Stimulated activated CD4-positive, alpha-beta T cell treated with anti-CD3 and anti-CD28 coated beads, Interleukin-12 subunit alpha, Interleukin-12 subunit beta, amount 100 ng/mL, for 48 hours (primary cell): Measurements from ENCODE around the gene CADM2.

Experiments
- DNase-seq, 3 donors: peaks; one replicate each; pipeline ENCODE4 v3.0.0-alpha.2; 2020; ENCODE audit warnings: low read depth in 2 of 3, low spot score in 1 of 3

Gene CADM2

DNA sequence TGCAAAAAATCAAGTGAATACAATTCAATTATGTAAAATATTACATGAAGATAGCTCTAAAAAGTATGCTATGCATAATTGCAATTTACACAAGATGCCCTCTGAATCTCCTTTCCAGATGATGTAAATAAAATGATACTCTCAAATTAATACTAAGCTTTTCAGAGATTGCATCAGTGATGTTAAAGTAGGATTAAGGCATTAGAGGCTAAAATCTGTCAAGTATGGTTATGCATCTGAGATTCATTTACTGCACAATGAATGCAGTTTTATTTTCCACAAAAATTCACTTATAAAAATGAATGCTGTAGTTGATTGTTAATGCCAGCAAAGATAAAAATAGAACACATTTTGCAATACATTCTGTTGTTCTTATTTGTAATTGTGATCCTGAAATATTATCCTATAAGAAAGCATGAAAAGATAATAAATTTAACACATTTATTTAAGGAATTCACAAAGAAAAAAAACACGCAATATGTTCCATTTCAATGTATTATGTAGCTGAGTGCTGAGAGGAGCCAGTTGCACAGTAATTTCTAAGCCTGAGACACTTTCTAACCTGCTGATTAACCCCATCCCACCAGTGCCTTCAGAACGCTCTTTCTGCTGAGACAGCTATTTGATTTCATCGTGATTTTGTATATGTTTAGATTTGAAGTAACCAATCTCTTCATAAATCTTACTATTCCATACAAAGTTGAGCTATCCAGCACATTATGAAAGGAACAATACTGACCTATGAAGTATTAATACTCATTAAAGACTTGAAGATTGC lies 224.4 kb downstream of the CADM2 start:
- DNase-seq = no peak

DNA sequence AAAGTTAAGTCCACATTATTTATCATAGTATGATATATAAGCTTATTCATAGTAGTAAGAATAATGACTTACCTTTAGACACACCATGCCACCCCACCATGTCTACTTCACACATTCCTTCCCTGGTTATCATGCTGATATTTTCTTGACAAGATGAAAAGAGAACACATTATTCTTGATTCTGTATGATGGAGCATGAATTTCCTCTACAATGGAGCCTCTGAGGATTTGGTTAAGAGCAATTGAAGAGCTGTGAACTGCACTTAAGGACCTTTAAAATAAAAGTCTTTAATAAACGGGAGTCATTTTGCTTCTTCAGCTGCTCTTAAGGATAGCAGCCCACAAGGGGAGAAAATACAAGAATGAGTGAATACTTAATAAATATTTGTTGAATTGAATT lies 226.7 kb downstream of the CADM2 start:
- no peak for DNase-seq

DNA sequence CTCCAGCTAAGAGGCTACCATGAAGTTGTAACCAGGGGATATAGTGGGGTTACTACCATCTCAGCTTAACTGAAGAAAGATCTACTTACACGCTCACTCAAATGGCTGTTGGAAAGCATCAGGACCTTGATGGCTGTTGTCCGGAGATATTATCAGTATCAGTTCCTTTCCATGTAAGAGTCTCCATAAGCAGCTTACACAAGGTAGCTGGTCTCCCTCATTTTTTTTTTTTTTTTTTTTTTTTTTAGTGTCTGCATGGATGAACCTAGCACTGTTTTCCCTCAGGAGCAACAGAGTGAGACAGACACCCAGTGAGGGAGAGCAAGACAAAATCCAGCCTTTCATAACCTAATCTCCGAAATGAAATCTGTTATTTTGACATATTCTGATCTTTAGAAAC lies 230.9 kb downstream of the CADM2 start:
- no peak for DNase-seq

DNA sequence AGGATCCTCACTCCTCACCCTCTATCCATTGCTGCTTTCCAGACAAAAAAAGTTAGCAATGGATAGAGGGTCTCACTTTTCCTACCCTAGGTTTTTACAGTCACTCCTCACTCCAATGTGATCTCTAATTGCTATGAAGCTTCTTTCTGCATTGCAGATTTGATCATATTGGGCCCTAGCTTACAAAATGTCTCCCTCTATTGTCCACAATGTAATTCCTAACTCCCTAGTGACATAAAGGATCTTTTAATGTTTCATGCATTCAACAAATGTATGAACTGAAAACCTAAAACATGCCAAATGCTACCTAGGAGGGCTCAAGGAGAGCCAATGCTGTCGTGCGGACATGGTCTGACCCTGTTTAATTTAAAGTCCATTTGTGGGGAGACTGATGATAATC lies 234.8 kb downstream of the CADM2 start:
- no peak for DNase-seq

DNA sequence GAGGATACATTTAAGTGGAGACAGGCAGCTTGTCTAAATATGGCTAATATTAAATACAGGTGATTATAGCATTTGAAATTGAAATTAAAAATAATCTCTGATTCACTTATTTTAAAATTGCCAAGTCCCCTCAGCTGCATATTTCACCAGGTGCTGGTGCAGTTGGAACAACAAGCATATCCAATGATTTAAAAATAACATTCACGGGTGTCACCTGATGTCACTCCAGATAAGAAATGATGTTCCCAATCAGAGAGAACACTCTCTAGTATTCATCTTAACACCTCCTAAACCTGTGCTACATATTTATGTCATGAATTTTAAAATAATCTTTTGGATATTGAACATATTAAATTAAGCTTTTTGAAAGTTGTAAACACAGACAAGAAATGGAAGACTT lies 249.9 kb downstream of the CADM2 start:
- DNase-seq = no peak

DNA sequence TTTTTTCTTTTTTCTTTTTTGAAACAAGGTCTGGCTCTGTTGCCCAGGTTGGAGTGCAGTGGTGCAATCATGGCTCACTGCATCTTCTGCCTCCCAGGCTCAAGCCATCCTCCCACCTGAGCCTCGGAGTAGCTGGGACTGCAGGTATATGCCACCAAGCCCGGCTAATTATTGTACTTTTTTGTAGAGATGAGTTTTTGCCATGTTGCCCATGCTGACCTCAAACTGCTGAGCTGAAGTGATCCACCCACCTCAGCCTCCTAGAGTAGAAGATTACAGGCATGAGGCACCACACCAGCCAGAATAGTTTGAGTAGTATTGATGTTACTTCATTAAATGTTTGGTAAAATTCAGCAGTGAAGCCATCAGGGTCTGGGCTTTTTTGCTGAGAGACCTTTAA lies 251.8 kb downstream of the CADM2 start:
- no peak for DNase-seq

DNA sequence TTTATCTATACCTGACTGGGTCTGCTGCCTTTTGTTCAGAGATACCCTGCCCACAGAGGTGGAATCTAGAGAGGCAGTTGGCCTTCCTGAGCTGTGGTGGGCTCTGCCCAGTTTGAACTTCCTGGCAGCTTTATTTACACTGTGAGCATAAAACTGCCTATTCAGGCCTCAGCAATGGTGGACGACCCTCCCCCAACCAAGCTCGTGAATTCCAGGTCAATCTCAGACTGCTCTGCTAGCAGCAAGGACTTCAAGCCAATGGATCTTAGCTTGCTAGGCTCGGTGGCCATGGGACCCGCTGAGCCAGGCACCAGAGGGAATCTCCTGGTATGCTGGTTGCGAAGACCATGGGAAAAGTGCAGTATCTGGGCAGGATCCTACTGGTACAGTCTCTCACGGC lies 270.2 kb downstream of the CADM2 start:
- DNase-seq = no peak

DNA sequence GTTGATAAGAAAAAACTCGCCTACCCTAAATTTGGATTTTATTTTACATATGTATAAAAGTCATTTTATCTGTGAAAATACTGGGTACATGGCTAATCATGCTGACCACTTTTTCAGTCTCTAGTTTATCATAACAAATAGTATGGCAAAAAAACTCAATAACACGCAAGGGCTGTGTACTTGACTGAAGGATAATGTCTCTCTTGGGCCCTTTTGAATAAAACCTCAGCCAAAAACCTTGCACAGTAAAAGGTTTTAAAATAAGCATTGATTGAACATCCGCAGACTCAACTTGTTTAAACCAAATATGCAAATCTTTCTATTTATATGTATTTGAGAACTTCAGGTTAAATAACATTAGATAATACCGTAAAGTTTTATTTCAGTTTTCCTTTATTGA lies 285.3 kb downstream of the CADM2 start:
- no peak for DNase-seq

DNA sequence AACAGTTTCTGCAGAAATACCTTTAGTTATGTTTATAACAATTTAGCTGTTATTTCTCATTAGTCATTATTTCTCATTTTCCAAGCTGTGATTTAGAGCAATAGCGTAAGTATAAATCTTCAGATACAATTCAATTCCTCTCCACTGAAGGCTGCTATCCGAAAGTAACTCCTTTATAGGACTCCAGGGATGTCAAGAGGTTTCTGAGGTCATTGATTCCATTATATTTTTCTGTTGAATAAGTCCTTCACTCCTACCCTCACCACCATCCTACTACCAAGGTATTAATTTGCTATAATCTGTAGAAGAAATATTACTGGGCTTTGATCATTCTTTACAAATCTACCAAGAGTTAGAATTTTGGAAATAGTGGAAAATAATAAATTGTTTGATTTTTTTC lies 285.7 kb downstream of the CADM2 start:
- DNase-seq = no peak

DNA sequence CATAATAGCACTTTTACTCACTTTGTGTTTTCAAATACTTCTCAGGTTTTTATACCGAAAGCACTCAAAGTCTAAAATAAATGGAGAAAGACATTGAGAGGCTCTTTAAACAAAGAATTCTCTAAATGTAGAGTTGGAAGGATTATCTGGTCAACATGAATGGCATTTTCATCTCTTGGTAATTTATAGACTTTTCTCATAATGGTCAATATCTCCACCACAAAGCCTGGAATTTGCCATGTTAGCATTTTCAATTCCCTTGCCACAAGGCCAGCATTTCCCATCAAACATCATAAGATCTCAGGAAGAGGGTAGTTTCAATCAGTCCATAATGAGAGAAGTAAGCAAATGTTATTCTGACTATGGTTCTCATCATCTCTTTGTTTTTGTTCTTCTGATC lies 293.0 kb downstream of the CADM2 start:
- DNase-seq = no peak

DNA sequence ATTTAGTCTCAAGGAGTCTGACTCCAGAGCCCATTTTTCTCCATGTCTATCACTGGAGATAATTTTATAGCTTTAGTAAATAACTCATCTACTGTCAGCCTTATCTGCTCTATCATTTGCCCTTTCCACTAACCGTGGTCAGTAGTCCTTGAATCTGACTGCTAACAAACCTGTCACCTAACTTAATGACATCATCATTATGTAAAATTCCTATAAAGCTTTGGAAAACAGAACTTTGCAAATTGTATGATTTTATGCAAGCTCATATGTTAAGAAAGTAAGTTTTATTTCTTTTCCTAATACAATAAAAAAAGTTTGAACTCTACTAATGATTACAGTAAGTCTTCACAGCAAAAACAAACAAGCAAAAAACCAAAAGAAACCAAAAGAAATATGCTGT lies 293.9 kb downstream of the CADM2 start:
- DNase-seq = no peak

DNA sequence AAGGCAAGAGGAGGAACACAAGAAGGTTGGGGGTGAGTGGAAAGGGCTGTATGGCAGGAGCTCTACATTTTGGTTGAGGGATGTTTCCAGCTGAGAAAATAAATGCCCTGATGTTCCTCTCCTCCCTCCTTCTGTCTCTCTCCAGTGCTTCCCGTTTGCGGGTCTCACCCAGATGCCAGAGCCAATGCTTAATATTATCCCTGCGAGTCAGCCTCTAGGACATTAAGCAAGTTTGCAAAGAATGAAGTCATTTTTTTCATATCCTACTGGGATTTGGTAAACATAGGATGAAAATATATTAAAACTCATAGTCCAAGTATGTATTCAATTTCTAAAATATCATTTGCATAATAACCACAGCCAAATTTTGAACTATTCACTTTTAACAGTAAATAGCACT lies 295.9 kb downstream of the CADM2 start:
- DNase-seq = no peak

DNA sequence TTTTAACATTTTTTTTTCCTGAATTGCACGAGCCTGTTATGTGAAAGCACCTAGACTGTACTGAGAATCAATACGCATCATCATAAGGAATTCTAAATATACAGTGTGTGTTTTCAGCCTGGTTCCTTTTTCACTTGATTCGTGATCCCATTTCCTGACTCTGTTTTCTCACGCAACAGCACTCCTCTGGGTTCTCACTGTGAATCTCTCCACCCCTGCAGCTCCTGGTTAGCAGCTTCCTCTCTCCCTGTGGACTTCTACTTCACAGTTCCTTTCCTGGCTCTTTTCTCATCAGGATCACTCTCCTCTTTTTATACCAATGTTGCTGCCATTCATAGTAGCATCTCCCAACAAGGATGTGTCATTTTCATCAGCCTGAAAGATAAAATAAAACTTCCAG lies 297.2 kb downstream of the CADM2 start:
- DNase-seq = no peak

DNA sequence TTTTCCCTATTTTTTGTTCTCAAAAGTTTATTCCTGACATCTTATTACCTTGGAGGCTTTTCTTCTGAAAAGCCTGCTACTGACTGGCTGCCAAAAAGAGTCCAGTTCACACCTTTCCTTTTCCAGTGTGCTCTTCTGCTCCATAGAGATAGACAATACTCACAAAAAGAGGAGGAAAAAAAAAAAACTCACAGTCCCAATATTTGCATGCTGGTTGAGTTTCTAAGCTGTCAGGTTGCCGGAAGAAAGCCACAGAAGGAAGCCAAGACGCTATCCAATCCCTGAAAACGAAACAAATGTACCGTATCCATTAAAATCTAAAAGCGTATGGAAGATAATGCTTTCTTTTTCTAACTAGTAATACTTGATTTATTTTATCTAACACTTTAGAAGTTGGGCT lies 299.5 kb downstream of the CADM2 start:
- DNase-seq = no peak

DNA sequence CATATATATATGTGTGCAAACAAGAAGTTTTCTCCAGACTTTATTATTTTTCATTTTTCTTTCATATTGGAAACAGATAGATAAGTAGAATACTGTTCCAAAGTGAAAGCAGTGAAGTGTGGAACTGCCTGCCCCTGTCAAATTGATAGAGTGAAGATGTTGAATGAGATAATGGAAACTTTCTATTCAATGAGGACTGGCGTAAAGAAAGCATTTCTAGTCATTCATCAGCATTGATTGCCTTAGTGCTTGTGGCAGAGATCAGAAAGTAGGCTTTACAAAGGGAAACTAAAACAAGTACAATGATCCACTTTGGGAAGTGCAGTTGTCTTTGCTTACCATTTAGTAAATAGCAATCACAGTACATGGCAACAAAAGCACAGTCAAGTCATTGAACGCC lies 300.0 kb downstream of the CADM2 start:
- no peak for DNase-seq

DNA sequence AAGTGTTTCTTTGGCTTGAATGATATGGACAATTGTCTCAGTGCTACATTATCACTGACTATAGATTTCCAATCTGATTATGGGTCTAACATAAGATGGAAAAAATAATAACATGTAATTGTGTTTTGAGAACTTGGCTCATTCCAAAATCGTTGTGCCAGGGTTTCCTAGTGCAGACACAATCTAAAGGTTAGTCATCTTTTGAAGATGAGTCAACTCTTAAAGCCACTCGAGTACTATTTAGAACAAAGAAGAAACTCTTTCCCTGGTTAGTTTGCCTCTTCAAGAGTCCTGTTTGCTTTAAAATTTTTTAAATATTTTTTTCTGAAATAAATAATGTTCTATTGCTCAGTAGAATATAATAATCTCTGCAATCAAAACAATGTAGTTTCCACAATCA lies 301.0 kb downstream of the CADM2 start:
- DNase-seq = no peak

DNA sequence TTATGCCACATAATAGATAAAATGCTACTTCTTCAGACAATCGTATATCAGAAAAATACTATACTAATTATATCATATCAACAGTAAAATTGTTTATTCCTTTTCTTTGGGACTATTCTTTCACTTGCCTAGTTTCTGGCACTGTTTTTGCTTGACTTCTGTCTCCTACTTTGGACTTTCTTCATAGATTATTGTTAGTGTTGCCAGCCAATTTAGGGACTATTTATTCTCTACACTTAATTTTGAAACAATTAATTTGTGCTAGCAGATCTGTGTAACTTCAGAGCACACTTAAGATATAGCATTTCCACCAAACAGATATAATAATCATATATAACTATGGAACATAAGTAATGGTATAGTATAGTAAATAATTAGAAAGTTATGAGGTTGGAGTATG lies 305.6 kb downstream of the CADM2 start:
- no peak for DNase-seq

DNA sequence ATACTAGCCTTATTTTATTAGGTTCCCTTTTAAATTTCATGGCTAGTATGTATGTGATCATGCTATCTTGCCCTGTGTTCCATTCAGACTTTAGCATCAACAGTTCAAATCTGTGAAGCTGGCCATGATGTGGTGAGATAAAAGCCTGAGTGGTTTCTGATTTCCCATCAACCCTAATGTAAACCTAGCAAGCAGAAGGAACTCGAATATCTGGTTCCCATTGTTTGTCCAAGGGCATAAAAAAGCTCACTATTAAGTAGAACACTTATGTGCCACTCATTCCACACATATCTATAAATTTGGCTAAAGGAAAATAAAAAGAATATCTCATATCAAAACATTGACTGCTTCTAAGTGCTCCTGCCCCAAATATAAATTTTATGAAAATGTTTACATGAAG lies 311.7 kb downstream of the CADM2 start:
- no peak for DNase-seq

DNA sequence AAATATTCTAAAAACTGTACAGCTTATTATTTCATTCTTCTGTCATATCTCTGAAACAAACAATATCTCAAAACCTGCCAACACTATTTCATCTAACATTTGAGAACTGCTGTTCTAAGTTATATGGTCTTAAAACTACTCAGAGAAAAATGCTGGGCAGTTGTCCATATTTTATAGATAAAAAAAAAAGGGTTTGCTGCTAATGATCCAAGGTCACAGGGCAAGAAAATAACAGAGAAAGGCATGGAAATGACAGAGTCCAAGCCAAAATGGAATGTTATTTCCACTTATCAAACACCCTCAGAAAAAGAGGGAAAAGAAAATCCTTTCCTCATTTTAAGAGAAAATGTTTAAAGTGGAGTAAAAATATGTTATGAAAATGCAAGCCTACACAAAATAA lies 313.1 kb downstream of the CADM2 start:
- DNase-seq = no peak

DNA sequence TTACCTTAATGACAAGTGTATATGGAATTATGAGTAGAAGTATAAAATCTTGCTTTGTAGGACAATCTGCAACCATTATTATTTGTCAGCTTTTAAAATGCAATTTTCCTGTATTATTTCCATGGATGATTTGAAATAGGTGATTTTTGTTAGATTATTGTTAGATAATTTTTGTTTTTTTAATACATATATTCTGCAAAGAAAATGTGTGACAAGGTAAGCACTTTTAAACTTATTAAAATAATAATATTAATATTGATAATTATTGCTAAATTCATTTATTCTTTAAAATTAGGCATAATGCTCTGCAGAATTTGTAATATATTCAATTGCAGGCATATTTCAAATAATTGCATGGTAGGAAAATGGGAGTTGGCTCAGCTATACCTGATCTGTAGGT lies 329.5 kb downstream of the CADM2 start:
- no peak for DNase-seq

DNA sequence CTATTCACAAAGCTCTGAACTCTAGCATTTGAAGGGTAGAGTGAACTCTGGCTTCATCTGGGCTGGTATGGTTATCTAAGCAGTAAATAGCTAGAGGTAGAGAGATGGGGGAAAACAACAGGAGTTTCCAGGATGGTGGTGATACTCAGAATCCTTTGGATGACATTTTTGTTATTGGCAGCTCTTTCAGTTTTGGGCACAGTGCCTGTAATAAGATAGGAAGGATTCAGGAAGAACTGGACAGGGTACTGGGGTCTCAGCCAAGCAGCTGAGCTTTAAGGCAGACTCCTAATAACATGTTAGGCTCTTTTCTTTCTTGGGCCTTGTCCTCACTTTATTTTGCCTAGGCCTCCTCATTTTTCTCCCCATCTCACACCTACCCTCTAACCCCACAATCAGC lies 338.5 kb downstream of the CADM2 start:
- no peak for DNase-seq

DNA sequence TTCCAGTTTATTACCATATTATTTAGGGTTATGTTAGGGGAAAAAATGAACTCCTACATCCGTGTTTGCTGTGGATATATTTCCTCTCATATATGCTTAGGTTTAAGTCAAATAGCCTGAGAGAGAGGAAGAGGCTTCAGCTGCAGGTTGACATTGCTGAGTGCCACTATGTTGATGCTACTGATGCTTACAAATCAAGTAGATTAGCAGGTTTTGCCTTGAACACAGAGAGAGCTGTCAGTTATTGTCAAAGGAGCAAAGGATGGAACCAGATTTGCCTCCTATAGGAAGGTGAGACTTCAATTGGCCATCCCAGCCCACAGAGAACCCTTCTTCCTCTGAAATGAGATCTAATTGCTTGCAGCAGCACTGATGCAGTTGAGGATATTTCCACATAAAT lies 339.2 kb downstream of the CADM2 start:
- no peak for DNase-seq

DNA sequence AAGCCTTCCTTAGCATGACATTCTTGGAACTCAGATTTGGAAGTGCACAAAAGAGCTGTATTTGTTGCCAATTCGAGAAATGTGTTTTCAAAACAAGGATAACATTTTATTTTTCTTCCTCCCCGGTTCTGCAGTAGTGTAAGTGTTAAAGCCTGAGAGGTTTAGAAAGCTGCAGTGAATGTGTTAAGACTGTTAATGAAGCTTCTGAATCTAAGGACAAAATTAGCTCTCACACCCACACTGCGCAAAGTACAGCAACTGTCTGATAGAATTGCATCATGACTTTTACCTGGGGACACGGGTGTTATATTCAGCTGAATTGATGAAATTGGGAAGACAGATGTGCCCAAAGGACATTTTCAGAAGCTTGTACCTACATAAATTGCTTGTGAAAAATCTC lies 344.4 kb downstream of the CADM2 start:
- no peak for DNase-seq
